Smooth muscle cell (in vitro differentiated cells): Measurements from ENCODE around the gene ITGB7. TPM values are rescaled to one million over a fixed set of nuclear protein-coding genes. Genes with fewer than 3 reads are reported as not detected.

Experiments
- DNase-seq: peaks from one replicate; lab custom pipeline; 2025; ENCODE audit not compliant: unreplicated experiment; lab: John Stamatoyannopoulos, UW
- H2AFZ ChIP-seq: fragments of 200-600 bp; sonication (generic); 2 replicates; pipeline ENCODE4 v1.6.0; 2016; ENCODE audit warnings: antibody characterized with exemption, low read depth, mild to moderate bottlenecking
- H3F3A ChIP-seq: fragments of 200-600 bp; sonication (generic); 2 replicates; pipeline ENCODE4 v1.6.0; 2017; ENCODE audit warnings: antibody characterized with exemption, low read depth
- H3K27ac ChIP-seq: fragments of 200-600 bp; sonication (generic); 2 replicates; pipeline ENCODE4 v1.5.1; 2016; ENCODE audit warnings: low read depth, mild to moderate bottlenecking
- H3K27me3 ChIP-seq: fragments of 200-600 bp; sonication (generic); 2 replicates; pipeline ENCODE4 v1.6.1; 2016; ENCODE audit warnings: low read depth, mild to moderate bottlenecking
- H3K36me3 ChIP-seq: fragments of 200-600 bp; sonication (generic); 2 replicates; pipeline ENCODE4 v1.5.1; 2016; ENCODE audit warnings: low read depth
- H3K4me1 ChIP-seq: fragments of 200-600 bp; sonication (generic); 2 replicates; pipeline ENCODE4 v1.5.1; 2016; ENCODE audit warnings: low read depth
- H3K4me2 ChIP-seq: fragments of 200-600 bp; sonication (generic); 2 replicates; pipeline ENCODE4 v1.6.0; 2016; ENCODE audit warnings: mild to moderate bottlenecking
- H3K4me3 ChIP-seq: fragments of 200-600 bp; sonication (generic); 2 replicates; pipeline ENCODE4 v1.5.1; 2016; ENCODE audit warnings: mild to moderate bottlenecking
- H3K79me2 ChIP-seq: fragments of 200-600 bp; sonication (generic); 2 replicates; pipeline ENCODE4 v1.6.0; 2016; ENCODE audit warnings: low read depth, mild to moderate bottlenecking
- H3K9ac ChIP-seq: fragments of 200-600 bp; sonication (generic); 2 replicates; pipeline ENCODE4 v1.6.0; 2016; ENCODE audit warnings: low read depth
- H3K9me3 ChIP-seq: fragments of 200-600 bp; sonication (generic); replicated peaks from 2 replicates; pipeline ENCODE4 v1.5.1; 2016; ENCODE audit warnings: low read depth
- H4K20me1 ChIP-seq: fragments of 200-600 bp; sonication (generic); 2 replicates; pipeline ENCODE4 v1.6.0; 2016; ENCODE audit warnings: low read depth
- CTCF ChIP-seq: fragments of 200-600 bp; sonication (generic); IDR thresholded peaks from 2 replicates; pipeline ENCODE4 v1.5.1; 2017; ENCODE audit warnings: borderline replicate concordance, mild to moderate bottlenecking, antibody characterized with exemption; ENCODE audit not compliant: insufficient read depth, poor library complexity, severe bottlenecking
- WGBS: methylation state at CpG from one replicate; pipeline ENCODE4 v1.1.7; 2016; ENCODE audit warnings: low lambda C conversion rate; 5-methylcytosine and 5-hydroxymethylcytosine counted together
- polyA plus RNA-seq: library from polyadenylated mRNA; unstranded; fragments of >200 nt; fragmentation: Nextera tagmentation; extraction: Ambion mirVana; gene quantifications from 2 replicates; pipeline ENCODE4 v1.2.1, GENCODE V29; 2016
- total RNA-seq: library from RNA; depleted of rRNA; stranded (reverse); fragments of >200 nt; gene quantifications from 2 replicates; pipeline ENCODE4 v1.2.3, GENCODE V29; 2014

Gene ITGB7
- total and polyA plus RNA-seq, 2 experiments from 2014 or later, result 5.8 TPM; not detected in 1

- no peaks in the 10 kb centered on the region for H4K20me1 ChIP-seq
- H3K4me3 ChIP-seq, result no peak overlapping the region
- H3K36me3 ChIP-seq, result no peaks in the 10 kb centered on the region
- no peaks in the 10 kb centered on the region for H3K79me2 ChIP-seq
- no peak overlapping the region for H3K4me2 ChIP-seq
- no peaks in the 10 kb centered on the region for H3K27me3 ChIP-seq
- no peak overlapping the region for H3K9ac ChIP-seq
- no peak overlapping the region for H2AFZ ChIP-seq
- H3K4me1 ChIP-seq, result peaks cover 7% of the 10 kb centered on the region
- TF ChIP-seq CTCF, result no peak
- H3K27ac ChIP-seq, result no peak overlapping the region
- H3F3A ChIP-seq, result no peaks in the 10 kb centered on the region
- no peak for DNase-seq
- H3K9me3 ChIP-seq, result no peaks in the 10 kb centered on the region
- 80% methylated on average over 10 of the region's 10 CpGs for WGBS
Measured at GRCh38 chr12:53239643-53240258, 32.7 kb upstream of the ITGB7 start.

GRCh38 chr12:53236443-53237111, 29.5 kb upstream of the ITGB7 start:
- TF ChIP-seq CTCF, result no peak
- Histone ChIP-seq H3K36me3 (no peaks in the 10 kb centered on the region), H2AFZ (no peak overlapping the region), H3K9me3 (no peaks in the 10 kb centered on the region), H4K20me1 (no peaks in the 10 kb centered on the region), H3K79me2 (no peaks in the 10 kb centered on the region), H3K27ac (no peak overlapping the region), H3F3A (no peaks in the 10 kb centered on the region), H3K4me2 (no peak overlapping the region), H3K9ac (no peak overlapping the region), H3K4me3 (no peak overlapping the region), H3K4me1 (peaks cover 28% of the 10 kb centered on the region), H3K27me3 (no peaks in the 10 kb centered on the region)
- WGBS, result 100% methylated on average over 1 of the region's 1 CpG
- DNase-seq, result no peak

- H3K4me3 ChIP-seq, result no peak overlapping the region
- peaks cover 34% of the 10 kb centered on the region for H3K4me1 ChIP-seq
- no peaks in the 10 kb centered on the region for H3K27me3 ChIP-seq
- H3K9me3 ChIP-seq, result no peaks in the 10 kb centered on the region
- no peak overlapping the region for H3K9ac ChIP-seq
- TF ChIP-seq CTCF, result no peak
- WGBS, result 55% methylated on average over 9 of the region's 9 CpGs
- peaks cover 5% of the 10 kb centered on the region for H3K79me2 ChIP-seq
- no peaks in the 10 kb centered on the region for H3K36me3 ChIP-seq
- no peak for DNase-seq
- no peak overlapping the region for H2AFZ ChIP-seq
- H3K27ac ChIP-seq, result no peak overlapping the region
- no peak overlapping the region for H3K4me2 ChIP-seq
- no peaks in the 10 kb centered on the region for H3F3A ChIP-seq
- no peaks in the 10 kb centered on the region for H4K20me1 ChIP-seq
Measured at GRCh38 chr12:53235742-53236442, 28.8 kb upstream of the ITGB7 start.
